GM21737 (cell line): ENCODE data around the gene ACAT2.
"Not testable (repeated sequence)": the region's sequence is repeated elsewhere in the genome, so short reads cannot be mapped to it uniquely, and the experiment has no call there.

Experiments used
- ATAC-seq: cut with Tn5 transposase; IDR thresholded peaks from one replicate; pipeline ENCODE4 v1.9.1; 2021; ENCODE audit warnings: mild to moderate bottlenecking, moderate library complexity; ENCODE audit not compliant: unreplicated experiment

ACAT2 gene

DNA sequence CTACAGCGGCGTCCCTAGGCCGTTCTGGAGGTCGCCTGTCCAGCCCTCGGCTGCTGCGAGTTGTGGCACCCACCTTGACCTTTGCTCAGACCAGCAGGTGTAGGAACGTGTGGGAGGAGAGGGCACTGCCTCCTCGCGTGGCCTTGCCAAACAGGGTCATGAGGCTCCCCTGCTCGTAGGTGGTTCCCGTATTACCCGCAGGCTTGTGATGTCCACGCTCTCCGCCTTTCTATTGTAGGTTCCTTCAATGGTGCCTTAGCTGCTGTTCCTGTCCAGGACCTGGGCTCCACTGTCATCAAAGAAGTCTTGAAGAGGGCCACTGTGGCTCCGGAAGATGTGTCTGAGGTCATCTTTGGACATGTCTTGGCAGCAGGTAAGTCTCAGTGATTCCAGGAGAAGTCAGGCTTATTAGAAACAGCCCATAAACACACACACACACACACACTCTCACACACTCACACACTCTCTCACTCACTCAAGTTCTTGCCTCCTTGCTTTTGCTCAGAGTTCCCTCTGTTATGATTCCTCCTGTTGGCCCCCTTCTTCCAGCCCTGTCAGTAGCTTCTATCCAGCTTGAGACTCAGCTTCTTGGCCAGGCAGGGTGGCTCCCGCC, 942 bp downstream of the ACAT2 start:
- ATAC-seq = peak; percentile 7

DNA sequence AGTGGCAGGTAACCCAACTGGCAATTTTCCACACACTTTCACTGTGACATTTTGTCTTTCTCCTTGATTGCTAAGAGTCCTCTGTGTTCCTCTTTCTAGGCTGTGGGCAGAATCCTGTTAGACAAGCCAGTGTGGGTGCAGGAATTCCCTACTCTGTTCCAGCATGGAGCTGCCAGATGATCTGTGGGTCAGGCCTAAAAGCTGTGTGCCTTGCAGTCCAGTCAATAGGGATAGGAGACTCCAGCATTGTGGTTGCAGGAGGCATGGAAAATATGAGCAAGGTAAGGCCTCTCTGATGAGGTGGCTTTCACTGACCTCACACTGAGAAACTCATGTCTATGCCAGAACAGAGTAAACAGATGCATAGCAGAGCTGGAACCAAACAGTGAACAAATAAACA, 5.1 kb downstream of the ACAT2 start:
- ATAC-seq = no peak

GRCh38 chr6:159769470-159769869, 7.6 kb downstream of the ACAT2 start:
- no peak for ATAC-seq

- no peak for ATAC-seq
These were observed 10.4 kb downstream of the ACAT2 start for GRCh38 chr6:159772196-159772595.

DNA sequence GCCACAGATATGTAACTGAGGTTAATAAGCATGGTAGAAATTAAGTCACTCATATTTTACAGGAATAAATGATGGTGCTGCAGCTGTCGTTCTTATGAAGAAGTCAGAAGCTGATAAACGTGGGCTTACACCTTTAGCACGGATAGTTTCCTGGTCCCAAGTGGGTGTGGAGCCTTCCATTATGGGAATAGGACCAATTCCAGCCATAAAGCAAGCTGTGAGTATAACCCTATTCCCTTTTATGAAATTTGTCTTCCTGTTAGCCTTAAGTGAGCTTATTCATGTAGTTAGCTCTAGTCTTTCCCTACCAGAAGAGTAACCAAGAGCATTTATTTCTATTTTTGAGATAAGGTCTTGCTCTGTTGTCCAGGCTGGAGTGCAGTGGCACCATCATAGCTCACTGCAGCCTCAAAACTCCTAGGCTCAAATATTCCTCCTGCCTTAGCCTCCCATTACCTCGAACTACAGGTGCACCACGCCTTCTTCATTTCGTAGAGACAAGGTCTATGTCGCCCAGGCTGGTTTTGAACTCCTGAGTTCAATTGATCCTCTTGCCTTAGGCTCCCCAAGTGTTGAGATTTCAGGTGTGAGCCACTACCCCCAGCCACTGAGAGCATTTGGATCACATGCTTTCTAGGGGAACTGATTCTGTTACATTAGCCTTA, 15.5 kb downstream of the ACAT2 start:
- no peak for ATAC-seq

DNA sequence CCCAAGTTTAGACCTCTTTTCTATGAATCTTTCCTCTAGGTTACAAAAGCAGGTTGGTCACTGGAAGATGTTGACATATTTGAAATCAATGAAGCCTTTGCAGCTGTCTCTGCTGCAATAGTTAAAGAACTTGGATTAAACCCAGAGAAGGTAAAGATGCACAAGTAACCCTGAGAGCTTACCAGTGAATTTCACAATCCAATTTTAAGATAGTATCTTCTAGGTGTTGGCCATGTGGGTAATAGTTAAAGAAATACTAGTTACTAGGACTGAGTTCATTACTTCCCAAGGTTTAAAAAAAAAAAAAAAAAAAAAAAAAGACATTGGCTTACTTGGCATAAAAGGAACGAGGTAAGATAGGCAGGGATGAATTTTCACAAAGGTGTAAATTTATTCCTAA, 16.3 kb downstream of the ACAT2 start:
- no peak for ATAC-seq

DNA sequence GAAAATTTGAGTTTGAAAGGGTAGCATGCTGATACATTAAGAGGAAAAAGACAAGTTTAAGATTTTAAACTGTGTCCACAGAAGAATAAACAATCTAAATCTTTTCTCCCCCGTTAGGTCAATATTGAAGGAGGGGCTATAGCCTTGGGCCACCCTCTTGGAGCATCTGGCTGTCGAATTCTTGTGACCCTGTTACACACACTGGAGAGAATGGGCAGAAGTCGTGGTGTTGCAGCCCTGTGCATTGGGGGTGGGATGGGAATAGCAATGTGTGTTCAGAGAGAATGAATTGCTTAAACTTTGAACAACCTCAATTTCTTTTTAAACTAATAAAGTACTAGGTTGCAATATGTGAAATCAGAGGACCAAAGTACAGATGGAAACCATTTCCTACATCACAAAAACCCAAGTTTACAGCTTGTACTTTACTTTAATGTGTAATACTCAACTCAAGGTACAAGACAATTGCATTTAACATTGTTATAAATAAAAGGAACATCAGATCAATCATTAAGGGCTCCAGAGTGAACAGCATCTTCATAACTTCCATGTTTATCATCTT, 16.8 kb downstream of the ACAT2 start:
- ATAC-seq = no peak

DNA sequence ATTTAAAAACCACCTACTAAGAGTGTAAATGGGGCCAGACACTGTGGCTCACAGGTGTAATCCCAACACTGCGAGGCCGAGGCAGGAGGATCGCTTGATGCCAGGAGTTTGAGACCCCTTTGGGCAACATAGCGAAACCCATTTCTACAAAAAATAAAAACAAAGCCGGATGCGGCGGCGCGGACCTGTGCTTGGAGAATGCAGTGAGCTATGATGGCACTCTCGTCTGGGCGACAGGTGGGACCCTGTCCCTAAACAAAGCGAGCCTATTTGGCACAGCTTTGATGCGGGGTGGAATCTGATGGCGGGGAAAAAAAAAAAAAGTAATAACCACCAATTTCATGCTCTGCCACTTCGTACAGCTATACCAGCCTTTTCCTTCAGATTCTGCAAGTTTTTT, 26.4 kb downstream of the ACAT2 start:
- ATAC-seq = no peak

GRCh38 chr6:159788753-159789376, 27.0 kb downstream of the ACAT2 start:
- ATAC-seq = no peak

- peak; percentile 70 for ATAC-seq
These were observed 27.7 kb downstream of the ACAT2 start, which contains the start of gene TCP1 for GRCh38 chr6:159789377-159790148. Gene TCP1 (minus strand): TSS chr6:159789602. CDS start chr6:159789468, 134 bp downstream.

DNA sequence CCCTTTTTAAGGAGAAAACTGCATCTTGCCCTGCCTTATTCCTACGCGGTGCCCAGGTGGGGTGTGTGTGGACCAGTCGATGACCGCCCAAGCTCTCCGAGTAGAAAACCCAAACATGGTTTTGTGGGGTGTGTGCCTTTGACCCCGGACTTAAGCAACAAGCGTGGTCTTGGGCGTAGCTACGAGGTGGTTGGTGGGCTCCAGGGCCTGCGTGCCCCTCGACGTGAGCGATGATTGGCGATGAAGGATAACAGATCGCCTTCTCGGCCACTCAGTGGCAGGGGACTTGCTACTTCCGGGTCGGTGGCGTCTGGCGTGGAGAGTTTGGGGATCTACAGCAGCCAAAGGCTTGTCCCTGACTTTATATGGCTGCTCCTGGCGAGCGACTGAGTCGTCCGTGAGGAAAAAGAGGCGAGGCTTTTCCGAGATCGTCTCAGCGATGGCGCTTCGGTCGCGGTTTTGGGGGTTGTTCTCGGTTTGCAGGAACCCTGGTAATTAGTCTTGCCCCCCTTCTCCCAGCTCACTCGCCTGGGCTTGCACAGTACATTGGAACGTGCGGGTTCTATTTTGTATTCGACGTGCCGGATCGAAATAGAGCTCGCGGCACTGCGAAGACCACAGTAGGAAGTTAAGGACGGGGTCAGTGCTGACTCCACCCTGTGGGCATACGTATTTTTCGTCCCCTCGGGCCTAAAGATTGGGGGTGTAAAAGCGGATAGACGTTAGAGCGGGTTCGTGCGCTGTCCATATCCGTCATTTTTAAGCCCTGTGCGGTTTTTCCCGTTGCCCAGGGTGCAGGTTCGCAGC, 28.5 kb downstream of the ACAT2 start, which contains the start of gene MRPL18:
MRPL18 (plus strand) TSS at position 319 of the 807 bp plus-strand sequence; CDS start at position 440, 121 bp downstream.
- ATAC-seq = peak; percentile 86

DNA sequence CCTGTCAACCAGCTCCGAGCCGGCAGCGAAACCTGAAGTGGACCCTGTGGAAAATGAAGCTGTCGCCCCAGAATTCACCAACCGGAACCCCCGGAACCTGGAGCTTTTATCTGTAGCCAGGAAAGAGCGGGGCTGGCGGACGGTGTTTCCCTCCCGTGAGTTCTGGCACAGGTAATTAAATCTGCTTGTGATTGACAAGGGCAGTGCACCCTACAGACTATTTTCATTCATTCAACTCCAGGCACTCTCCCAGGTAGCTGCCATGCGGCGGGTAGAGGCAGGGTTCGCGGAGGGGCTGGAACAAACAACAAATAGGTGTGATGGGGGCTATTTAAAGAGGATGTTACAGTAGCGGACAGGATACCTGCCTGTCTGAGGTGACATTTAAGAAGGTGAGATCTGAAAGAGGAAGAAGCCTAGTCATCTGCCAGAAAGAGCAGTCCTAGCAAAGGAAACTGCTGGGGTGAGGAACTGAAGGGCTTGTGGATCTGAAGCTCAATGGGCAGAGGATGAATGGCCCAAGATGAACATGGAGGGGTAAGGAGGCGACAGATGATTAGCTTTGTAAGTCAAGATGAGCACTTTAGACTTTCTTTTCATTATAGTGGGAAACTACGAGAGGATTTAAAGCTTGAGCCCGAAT, 29.2 kb downstream of the ACAT2 start:
- no peak for ATAC-seq

DNA sequence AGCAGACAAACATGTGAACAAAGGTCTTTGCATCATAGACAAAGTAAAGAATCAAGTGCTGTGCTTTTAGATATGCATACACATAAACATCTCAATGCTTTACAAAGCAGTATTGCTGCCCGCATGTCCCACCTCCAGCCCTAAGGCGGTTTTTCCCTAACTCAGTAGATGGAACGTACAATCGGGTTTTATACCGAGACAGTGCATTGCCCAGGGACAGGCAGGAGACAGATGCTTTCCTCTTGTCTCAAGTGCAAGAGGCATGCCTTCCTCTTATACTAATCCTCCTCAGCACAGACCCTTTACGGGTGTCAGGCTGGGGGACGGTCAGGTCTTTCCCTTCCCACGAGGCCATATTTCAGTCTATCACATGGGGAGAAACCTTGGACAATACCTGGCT, 33.1 kb downstream of the ACAT2 start:
- not testable (repeated sequence) for ATAC-seq

GRCh38 chr6:159797554-159797953, 35.7 kb downstream of the ACAT2 start:
- no peak for ATAC-seq

GRCh38 chr6:159800141-159800865, 38.5 kb downstream of the ACAT2 start, which contains the start of gene PNLDC1:
Gene PNLDC1 (plus strand): TSS chr6:159800276. CDS start chr6:159800308, 32 bp downstream.
- ATAC-seq = no peak

- ATAC-seq = no peak
These were observed 40.1 kb downstream of the ACAT2 start for GRCh38 chr6:159801935-159802334.

DNA sequence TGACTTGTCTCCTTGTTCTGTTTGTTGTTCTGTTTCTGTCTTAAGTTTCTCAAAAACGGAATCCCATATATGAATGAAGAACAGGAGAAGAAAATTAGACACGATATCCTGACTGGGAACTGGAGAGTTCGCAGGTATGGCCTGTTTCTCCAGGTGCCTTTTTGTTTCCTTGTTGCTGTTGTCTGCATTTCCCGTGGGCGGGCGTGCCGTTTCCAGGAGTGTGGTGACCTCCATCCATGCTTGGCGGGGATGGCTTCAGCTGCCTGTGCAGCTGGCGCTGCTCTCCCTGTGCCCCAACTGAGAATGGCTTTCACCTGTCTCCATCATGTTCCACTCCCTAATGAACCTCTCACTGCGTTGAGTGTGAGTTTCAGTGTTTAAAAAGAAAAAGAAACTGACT, 42.7 kb downstream of the ACAT2 start:
- no peak for ATAC-seq

DNA sequence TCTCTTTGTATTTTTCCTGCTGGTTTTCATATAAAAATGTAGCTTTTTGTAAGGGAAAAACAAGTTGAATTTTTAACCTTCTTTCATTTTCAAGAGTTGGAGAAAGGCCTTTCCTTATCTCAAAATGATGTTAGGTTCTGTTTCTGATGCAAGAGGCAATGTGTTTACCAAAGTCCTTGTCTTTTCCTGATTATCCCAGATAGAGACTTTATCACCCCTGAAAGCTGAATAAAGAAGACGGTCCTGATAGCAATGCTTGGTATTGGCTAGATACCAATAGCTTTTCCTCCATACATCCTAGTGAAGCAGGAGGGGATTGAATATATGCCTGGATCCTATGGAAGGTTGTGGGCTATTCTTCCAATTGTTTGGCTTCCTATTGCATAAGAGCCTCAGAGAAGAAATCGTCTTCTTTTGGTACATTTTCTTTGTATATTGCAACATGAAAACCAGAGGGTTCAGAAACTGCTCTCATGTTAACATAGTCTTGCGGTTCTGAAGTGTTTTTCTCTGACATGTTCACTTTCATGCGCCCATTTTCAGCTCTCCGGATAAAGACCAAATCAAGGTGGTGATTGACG, 43.7 kb downstream of the ACAT2 start:
- no peak for ATAC-seq
